Hepatocyte (in vitro differentiated cells): ENCODE results near the gene C10orf67. TPM values are rescaled to one million over a fixed set of nuclear protein-coding genes. Genes with fewer than 3 reads are reported as not detected.

Source experiments
- DNase-seq: peaks from one replicate; pipeline ENCODE4 v3.0.0-alpha.2; 2016; ENCODE audit warnings: low spot score
- H2AFZ ChIP-seq: fragments of 200-600 bp; sonication (generic); 2 replicates; pipeline ENCODE4 v1.6.0; 2016; ENCODE audit warnings: antibody characterized with exemption, mild to moderate bottlenecking
- H3K27ac ChIP-seq: fragments of 200-600 bp; sonication (generic); 2 replicates; pipeline ENCODE4 v1.5.1; 2016; ENCODE audit warnings: mild to moderate bottlenecking
- H3K27me3 ChIP-seq: fragments of 200-600 bp; sonication (generic); 2 replicates; pipeline ENCODE4 v1.6.1; 2016
- H3K36me3 ChIP-seq: fragments of 200-600 bp; sonication (generic); replicated peaks from 2 replicates; pipeline ENCODE4 v1.5.1; 2016; ENCODE audit warnings: low read depth; ENCODE audit not compliant: insufficient read depth
- H3K4me1 ChIP-seq: fragments of 200-600 bp; sonication (generic); 2 replicates; pipeline ENCODE4 v1.5.1; 2016; ENCODE audit warnings: mild to moderate bottlenecking, moderate library complexity; ENCODE audit not compliant: insufficient read depth
- H3K4me2 ChIP-seq: fragments of 200-600 bp; sonication (generic); 2 replicates; pipeline ENCODE4 v1.6.0; 2016
- H3K4me3 ChIP-seq: fragments of 200-600 bp; sonication (generic); 2 replicates; pipeline ENCODE4 v1.5.1; 2016; ENCODE audit warnings: mild to moderate bottlenecking
- H3K79me2 ChIP-seq: fragments of 200-600 bp; sonication (generic); 2 replicates; pipeline ENCODE4 v1.6.0; 2017; ENCODE audit warnings: mild to moderate bottlenecking
- H3K9me2 ChIP-seq: fragments of 200-600 bp; sonication (generic); replicated peaks from 2 replicates; pipeline ENCODE4 v1.6.0; 2017; ENCODE audit warnings: mild to moderate bottlenecking; ENCODE audit not compliant: insufficient read depth
- H3K9me3 ChIP-seq: fragments of 200-600 bp; sonication (generic); 2 replicates; pipeline ENCODE4 v1.5.1; 2016; ENCODE audit warnings: low read depth, mild to moderate bottlenecking
- H4K20me1 ChIP-seq: fragments of 200-600 bp; sonication (generic); 2 replicates; pipeline ENCODE4 v1.6.0; 2016; ENCODE audit warnings: mild to moderate bottlenecking; ENCODE audit not compliant: insufficient read depth, poor library complexity, severe bottlenecking
- CTCF ChIP-seq: fragments of 200-600 bp; sonication (generic); IDR thresholded peaks from 2 replicates; pipeline ENCODE4 v1.5.1; 2016; ENCODE audit warnings: antibody characterized with exemption, mild to moderate bottlenecking; ENCODE audit not compliant: poor library complexity
- EZH2 ChIP-seq: fragments of 200-600 bp; sonication (generic); IDR thresholded peaks from 2 replicates; pipeline ENCODE4 v1.6.1; 2016; ENCODE audit warnings: antibody characterized with exemption, mild to moderate bottlenecking, borderline replicate concordance
- EZH2phosphoT487 ChIP-seq: fragments of 200-600 bp; sonication (generic); IDR thresholded peaks from one replicate; pipeline ENCODE4 v1.6.1; 2018; ENCODE audit warnings: antibody characterized with exemption, mild to moderate bottlenecking, low read depth, moderate library complexity; ENCODE audit not compliant: unreplicated experiment, severe bottlenecking
- WGBS: methylation state at CpG from one replicate; pipeline ENCODE4 v1.1.6; 2016; ENCODE audit warnings: low lambda C conversion rate; ENCODE audit errors: missing lambda C conversion rate; 5-methylcytosine and 5-hydroxymethylcytosine counted together
- polyA plus RNA-seq: library from polyadenylated mRNA; unstranded; fragments of >200 nt; fragmentation: Nextera tagmentation; extraction: Ambion mirVana; gene quantifications from 2 replicates; pipeline ENCODE4 v1.2.1, GENCODE V29; 2016
- total RNA-seq: library from RNA; depleted of rRNA; stranded (reverse); fragments of >200 nt; gene quantifications from 2 replicates; pipeline ENCODE4 v1.2.3, GENCODE V29; 2014

The C10orf67 gene
- total and polyA plus RNA-seq, 2 experiments from 2014 or later: 0.10 TPM; not detected in 1

- Histone ChIP-seq H3K9me2 (no peaks in the 10 kb centered on the region), H3K27me3 (peaks cover 90% of the 10 kb centered on the region), H4K20me1 (no peaks in the 10 kb centered on the region), H2AFZ (no peak overlapping the region), H3K9me3 (no peaks in the 10 kb centered on the region), H3K4me1 (no peaks in the 10 kb centered on the region), H3K36me3 (no peaks in the 10 kb centered on the region), H3K27ac (no peak overlapping the region), H3K79me2 (no peaks in the 10 kb centered on the region), H3K4me3 (no peak overlapping the region), H3K4me2 (no peak overlapping the region)
- TF ChIP-seq EZH2: no peak
- TF ChIP-seq EZH2phosphoT487: no peak
- TF ChIP-seq CTCF: no peak
- DNase-seq: no peak
- 8% methylated on average over 10 of the region's 10 CpGs for WGBS
These were observed 139.8 kb downstream of the C10orf67 start for GRCh38 chr10:23204773-23205172.

GRCh38 chr10:23203369-23204325 is 140.9 kb downstream of the C10orf67 start:
- 23% methylated on average over 29 of the region's 29 CpGs for WGBS
- Histone ChIP-seq H3K27me3 (peaks cover 96% of the 10 kb centered on the region), H3K36me3 (no peaks in the 10 kb centered on the region), H3K4me3 (no peak overlapping the region), H3K4me1 (no peaks in the 10 kb centered on the region), H3K9me3 (no peaks in the 10 kb centered on the region), H4K20me1 (no peaks in the 10 kb centered on the region), H2AFZ (no peak overlapping the region), H3K27ac (no peak overlapping the region), H3K4me2 (no peak overlapping the region), H3K9me2 (no peaks in the 10 kb centered on the region), H3K79me2 (no peaks in the 10 kb centered on the region)
- TF ChIP-seq EZH2: peak; percentile 34
- TF ChIP-seq CTCF: no peak
- DNase-seq: no peak

GRCh38 chr10:23202779-23203178 is 141.8 kb downstream of the C10orf67 start:
- Histone ChIP-seq H3K36me3 (no peaks in the 10 kb centered on the region), H3K4me1 (no peaks in the 10 kb centered on the region), H2AFZ (no peak overlapping the region), H3K4me2 (no peak overlapping the region), H3K27ac (no peak overlapping the region), H3K9me2 (no peaks in the 10 kb centered on the region), H3K9me3 (no peaks in the 10 kb centered on the region), H3K4me3 (no peak overlapping the region), H3K79me2 (no peaks in the 10 kb centered on the region), H4K20me1 (no peaks in the 10 kb centered on the region), H3K27me3 (peaks cover 98% of the 10 kb centered on the region)
- DNase-seq: no peak
- WGBS: 26% methylated on average over 3 of the region's 3 CpGs
- TF ChIP-seq EZH2phosphoT487 (no peak), CTCF (no peak), EZH2 (no peak)
